Keratinocyte (primary cell): ENCODE data around the gene VEGFA. TPM values are rescaled to one million over a fixed set of nuclear protein-coding genes. Genes with fewer than 3 reads are reported as not detected.

Source experiments
- DNase-seq: peaks from one replicate; pipeline ENCODE4 v3.0.0-alpha.2; 2011; ENCODE audit warnings: low read depth, missing footprints, low spot score
- FAIRE-seq: peaks from 2 replicates; lab custom pipeline; 2011; peaks lifted over from hg19 to GRCh38; lab: Jason Lieb, UNC
- H2AFZ ChIP-seq: 2 replicates; pipeline ENCODE4 v1.6.0; 2012; ENCODE audit warnings: low read length, control low read depth, inconsistent platforms; ENCODE audit not compliant: control insufficient read depth
- H3K27ac ChIP-seq: 2 replicates; pipeline ENCODE4 v1.5.1; 2011; ENCODE audit warnings: low read length; ENCODE audit not compliant: control insufficient read depth, insufficient read depth
- H3K27me3 ChIP-seq: 3 replicates; pipeline ENCODE4 v1.6.0; 2011; ENCODE audit warnings: low read length; ENCODE audit not compliant: control insufficient read depth, insufficient read depth; ENCODE audit errors: extremely low read depth
- H3K36me3 ChIP-seq, 2 experiments: 2 replicates in 1 of 2; 3 replicates in 1 of 2; pipeline ENCODE4 v1.5.1; 2011; ENCODE audit warnings: low read length in 2 of 2, mild to moderate bottlenecking in 1 of 2; ENCODE audit not compliant: control insufficient read depth in 2 of 2, insufficient read depth in 2 of 2; ENCODE audit errors: extremely low read depth in 1 of 2
- H3K4me1 ChIP-seq: 3 replicates; pipeline ENCODE4 v1.5.1; 2011; ENCODE audit warnings: low read length; ENCODE audit not compliant: control insufficient read depth, insufficient read depth; ENCODE audit errors: extremely low read depth
- H3K4me2 ChIP-seq: 3 replicates; pipeline ENCODE4 v1.6.0; 2011; ENCODE audit warnings: low read depth, low read length; ENCODE audit not compliant: control insufficient read depth, insufficient read depth; ENCODE audit errors: extremely low read depth
- H3K4me3 ChIP-seq, 3 experiments: fragments of 200-600 bp in 1 of 3; sonication (generic) in 1 of 3; 2 replicates in 2 of 3; 3 replicates in 1 of 3; pipeline ENCODE4 v1.5.1; 2011 to 2016; ENCODE audit warnings: low read length in 3 of 3, mild to moderate bottlenecking in 3 of 3, control low read depth in 2 of 3, inconsistent platforms in 1 of 3, low read depth in 1 of 3, mixed read lengths in 1 of 3, mixed run types in 1 of 3, moderate library complexity in 1 of 3; ENCODE audit not compliant: control insufficient read depth in 2 of 3, insufficient read depth in 2 of 3; ENCODE audit errors: extremely low read depth in 1 of 3
- H3K79me2 ChIP-seq: 2 replicates; pipeline ENCODE4 v1.6.0; 2012; ENCODE audit warnings: low read length; ENCODE audit not compliant: control insufficient read depth, insufficient read depth
- H3K9ac ChIP-seq: 3 replicates; pipeline ENCODE4 v1.6.0; 2011; ENCODE audit warnings: low read length; ENCODE audit not compliant: control insufficient read depth, insufficient read depth; ENCODE audit errors: extremely low read depth
- H3K9me1 ChIP-seq: 3 replicates; pipeline ENCODE4 v1.6.0; 2011; ENCODE audit warnings: low read length; ENCODE audit not compliant: control insufficient read depth, insufficient read depth; ENCODE audit errors: extremely low read depth
- H3K9me3 ChIP-seq: 2 replicates; pipeline ENCODE4 v1.5.1; 2012; ENCODE audit warnings: low read depth, low read length; ENCODE audit not compliant: control insufficient read depth
- H4K20me1 ChIP-seq: 3 replicates; pipeline ENCODE4 v1.6.0; 2011; ENCODE audit warnings: low read length; ENCODE audit not compliant: control insufficient read depth, insufficient read depth; ENCODE audit errors: extremely low read depth
- CTCF ChIP-seq, 3 experiments: IDR thresholded peaks in 1 of 3; conservative IDR thresholded peaks in 1 of 3; optimal IDR thresholded peaks in 1 of 3; 2 replicates in 2 of 3; 3 replicates in 1 of 3; pipeline versions ENCODE3 to v1.5.1; 2011; ENCODE audit warnings: low read length in 3 of 3, mild to moderate bottlenecking in 3 of 3, moderate library complexity in 2 of 3, control low read depth in 1 of 3, inconsistent platforms in 1 of 3; ENCODE audit not compliant: insufficient read depth in 2 of 3; ENCODE audit errors: extremely low read depth in 1 of 3
- EZH2 ChIP-seq: IDR thresholded peaks from one replicate; pipeline ENCODE4 v1.6.1; 2012; ENCODE audit warnings: inconsistent platforms, mild to moderate bottlenecking, low read length, moderate library complexity
- dilution Hi-C: fragments of 300-500 bp; cut with MboI; formaldehyde crosslinking; loops from one replicate; pipeline ENCODE4 v1.7.0; 2020; ENCODE audit warnings: low sequenced_read_pairs; ENCODE audit not compliant: extremely low pct_ligation_motif_present
- polyA plus RNA-seq, 5 experiments: library from polyadenylated mRNA; depleted of rRNA in 3 of 5; stranded (reverse) in 3 of 5; stranded (forward) in 1 of 5; unstranded in 1 of 5; fragments of >200 nt; gene quantifications; 1 replicate in 1 of 5; 2 replicates in 3 of 5; 3 replicates in 1 of 5; pipeline versions ENCODE4 v1.2.1 to v1.2.3, GENCODE V29; 2011 to 2012; ENCODE audit warnings: missing spikeins in 2 of 5, low read depth in 1 of 5, low replicate concordance in 1 of 5

VEGFA gene
- polyA plus RNA-seq, 1 donor (not counting 4 experiments of a cell fraction or from before 2014, with no cell fraction given) = 149 TPM

DNA sequence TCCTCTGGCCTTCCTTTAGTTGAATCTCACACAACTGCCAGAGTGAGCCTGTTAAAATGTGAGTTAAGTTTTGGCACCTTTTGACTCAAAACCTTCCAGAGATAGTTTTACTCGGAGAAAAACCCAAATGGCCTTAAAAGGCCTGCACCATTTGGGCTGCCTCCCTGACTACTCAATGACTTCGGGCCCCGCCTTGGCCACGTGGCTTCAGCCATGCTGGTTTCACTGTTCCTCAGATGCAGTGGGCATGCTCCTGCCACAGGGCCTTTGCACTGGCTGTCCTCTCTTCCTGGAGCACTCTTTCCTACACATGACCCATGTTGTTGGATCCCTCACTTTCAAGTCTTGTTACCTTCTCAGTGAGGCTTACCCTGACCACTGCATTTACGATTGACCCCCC, 18.3 kb downstream of the VEGFA start:
- no peaks in the 10 kb centered on the region for H3K9me1 ChIP-seq
- H3K4me1 ChIP-seq = peaks cover 5% of the 10 kb centered on the region
- H3K9me3 ChIP-seq = no peaks in the 10 kb centered on the region
- H4K20me1 ChIP-seq = peaks cover 16% of the 10 kb centered on the region
- no peak overlapping the region for H3K27ac ChIP-seq
- peaks cover 16 to 17% of the 10 kb centered on the region in 2 experiments for H3K36me3 ChIP-seq
- TF ChIP-seq CTCF (optimal IDR thresholded peaks at IDR 0.05 in 1 of 3, IDR thresholded peaks at IDR 0.05 in 1 of 3, conservative IDR thresholded peaks at IDR 0.05 in 1 of 3; ENCODE audit: extremely low read depth in 1 of 3, insufficient read depth in 2 of 3, low read length in 3 of 3) (no peak), EZH2 (no peak)
- H3K27me3 ChIP-seq = no peaks in the 10 kb centered on the region
- no peaks in the 10 kb centered on the region for H3K79me2 ChIP-seq
- FAIRE-seq (no peak), DNase-seq (no peak)
- H2AFZ ChIP-seq = no peak overlapping the region
- no peak overlapping the region for H3K4me3 ChIP-seq
- H3K9ac ChIP-seq = no peak overlapping the region
- dilution Hi-C loops = no loop called here
- no peak overlapping the region for H3K4me2 ChIP-seq

- Histone ChIP-seq H3K79me2 (no peaks in the 10 kb centered on the region), H3K27ac (no peak overlapping the region), H3K27me3 (no peaks in the 10 kb centered on the region), H3K4me3 (no peak overlapping the region), H3K9ac (no peak overlapping the region), H4K20me1 (peaks cover 11% of the 10 kb centered on the region), H3K36me3 (peaks cover 8 to 10% of the 10 kb centered on the region in 2 experiments), H2AFZ (no peak overlapping the region), H3K9me1 (no peaks in the 10 kb centered on the region), H3K9me3 (no peaks in the 10 kb centered on the region), H3K4me2 (no peak overlapping the region), H3K4me1 (peaks cover 5% of the 10 kb centered on the region)
- dilution Hi-C loops = no loop called here
- DNase-seq (no peak), FAIRE-seq (no peak)
- TF ChIP-seq CTCF (optimal IDR thresholded peaks at IDR 0.05 in 1 of 3, IDR thresholded peaks at IDR 0.05 in 1 of 3, conservative IDR thresholded peaks at IDR 0.05 in 1 of 3; ENCODE audit: extremely low read depth in 1 of 3, insufficient read depth in 2 of 3, low read length in 3 of 3) (no peak), EZH2 (no peak)
These were observed 19.4 kb downstream of the VEGFA start for GRCh38 chr6:43789447-43789846.
